GM12878 (cell line): ENCODE results near the gene MRPS27. TPM values are rescaled to one million over a fixed set of nuclear protein-coding genes. Genes with fewer than 3 reads are reported as not detected.

Experiments used
- ATAC-seq: fragments of 200-7000 bp; cut with Tn5 transposase; 3 replicates; pipeline ENCODE4 v1.9.1; 2020; ENCODE audit warnings: mild to moderate bottlenecking, moderate library complexity
- BruUV-seq: library from RNA; stranded (reverse); fragments of 400-500 nt; replicated peaks from 2 replicates; lab custom pipeline; 2021; lab: Mats Ljungman, UMichigan
- CTCF ChIA-PET: fragments of 300-600 bp; sonication (Branson Sonifier 250); formaldehyde crosslinking; extraction: SDS; loops from one replicate; lab custom pipeline; 2021; ENCODE audit warnings: inconsistent platforms; lab: Yijun Ruan, JAX
- POLR2A ChIA-PET: fragments of 350-600 bp; formaldehyde crosslinking; extraction: SDS; loops from one replicate; lab custom pipeline; 2021; ENCODE audit warnings: inconsistent platforms; lab: Charles Lee
- RAD21 ChIA-PET: fragments of 300-600 bp; sonication (Branson Sonifier 250); formaldehyde crosslinking; loops from one replicate; lab custom pipeline; 2023; ENCODE audit warnings: antibody characterized with exemption; ENCODE audit not compliant: unreplicated experiment; lab: Charles Lee
- SMC1A ChIA-PET: fragments of 300-600 bp; sonication (Branson Sonifier 250); formaldehyde crosslinking; loops from one replicate; lab custom pipeline; 2023; ENCODE audit not compliant: unreplicated experiment, uncharacterized antibody; lab: Charles Lee
- DNase-seq: peaks from one replicate; pipeline ENCODE4 v3.0.0-alpha.2; 2011; ENCODE audit warnings: low read depth, low spot score
- FAIRE-seq: peaks from 3 replicates; lab custom pipeline; 2011; peaks lifted over from hg19 to GRCh38; lab: Jason Lieb, UNC
- H2AFZ ChIP-seq: 2 replicates; pipeline ENCODE4 v1.6.0; 2011; ENCODE audit warnings: low read depth, low read length, control low read depth; ENCODE audit not compliant: control insufficient read depth
- H3K27ac ChIP-seq: 2 replicates; pipeline ENCODE4 v1.5.1; 2011; ENCODE audit warnings: control low read depth; ENCODE audit not compliant: control insufficient read depth, insufficient read depth
- H3K27me3 ChIP-seq, 2 experiments: replicated peaks in 1 of 2; 2 replicates each; pipeline versions ENCODE4 v1.6.0 to v1.6.1; 2011; ENCODE audit warnings: low read length in 1 of 2; ENCODE audit not compliant: control insufficient read depth in 2 of 2, insufficient read depth in 2 of 2
- H3K36me3 ChIP-seq, 2 experiments: 2 replicates each; pipeline ENCODE4 v1.5.1; 2011; ENCODE audit warnings: low read length in 1 of 2; ENCODE audit not compliant: control insufficient read depth in 2 of 2, insufficient read depth in 2 of 2
- H3K4me1 ChIP-seq: 2 replicates; pipeline ENCODE4 v1.6.1; 2011; ENCODE audit warnings: mild to moderate bottlenecking, low read length, moderate library complexity, mixed read lengths; ENCODE audit not compliant: control insufficient read depth, insufficient read depth
- H3K4me2 ChIP-seq: 2 replicates; pipeline ENCODE4 v1.6.0; 2011; ENCODE audit warnings: control low read depth; ENCODE audit not compliant: control insufficient read depth, insufficient read depth
- H3K4me3 ChIP-seq: fragments of 200-600 bp; sonication (generic); 2 replicates; pipeline ENCODE4 v1.5.1; 2016
- H3K79me2 ChIP-seq: 2 replicates; pipeline ENCODE4 v1.6.0; 2011; ENCODE audit warnings: low read length; ENCODE audit not compliant: control insufficient read depth, insufficient read depth
- H3K9ac ChIP-seq: 2 replicates; pipeline ENCODE4 v1.8.0; 2011; ENCODE audit warnings: low read length, control low read depth, mixed read lengths; ENCODE audit not compliant: control insufficient read depth, insufficient read depth
- H3K9me3 ChIP-seq: replicated peaks from 3 replicates; pipeline ENCODE4 v1.5.1; 2011; ENCODE audit warnings: mild to moderate bottlenecking, low read length; ENCODE audit not compliant: control insufficient read depth, insufficient read depth
- H4K20me1 ChIP-seq: 2 replicates; pipeline ENCODE4 v1.6.0; 2011; ENCODE audit not compliant: control insufficient read depth, insufficient read depth
- CREB1 ChIP-seq: IDR thresholded peaks from 2 replicates; pipeline ENCODE4 v1.6.1; 2012; ENCODE audit warnings: low read depth, mild to moderate bottlenecking, inconsistent platforms
- CREM ChIP-seq: IDR thresholded peaks from 2 replicates; pipeline ENCODE4 v1.6.1; 2014; ENCODE audit warnings: antibody characterized with exemption, low read depth
- EED ChIP-seq: sonication (generic); IDR thresholded peaks from 2 replicates; pipeline ENCODE4 v1.6.1; 2016; ENCODE audit warnings: antibody characterized with exemption, low read depth
- IRF4 ChIP-seq: IDR thresholded peaks from 2 replicates; pipeline ENCODE4 v1.6.1; 2011; ENCODE audit warnings: low read depth, low read length
- JUNB ChIP-seq: IDR thresholded peaks from 2 replicates; pipeline ENCODE4 v1.6.1; 2016; ENCODE audit warnings: antibody characterized with exemption, mild to moderate bottlenecking
- MEF2A ChIP-seq: IDR thresholded peaks from 2 replicates; pipeline ENCODE4 v1.6.1; 2011; ENCODE audit warnings: low read depth, mild to moderate bottlenecking, low read length, moderate library complexity; ENCODE audit not compliant: insufficient read depth
- NFIC ChIP-seq: IDR thresholded peaks from 2 replicates; pipeline ENCODE4 v1.6.1; 2012; ENCODE audit warnings: low read depth, mild to moderate bottlenecking, inconsistent platforms, low read length, moderate library complexity
- POLR2AphosphoS5 ChIP-seq: IDR thresholded peaks from 2 replicates; pipeline ENCODE4 v1.6.1; 2011; ENCODE audit warnings: mild to moderate bottlenecking, low read length, inconsistent platforms
- RBBP5 ChIP-seq: fragments of 200-600 bp; sonication (generic); conservative IDR thresholded peaks from 2 replicates; pipeline ENCODE4 v1.6.1; 2016
- TCF7 ChIP-seq: IDR thresholded peaks from 2 replicates; pipeline ENCODE4 v1.6.1; 2014; ENCODE audit warnings: antibody characterized with exemption, borderline replicate concordance
- ZBED1 ChIP-seq: IDR thresholded peaks from 2 replicates; pipeline ENCODE4 v1.6.1; 2016; ENCODE audit warnings: borderline replicate concordance
- WGBS: methylation state at CpG from one replicate; pipeline ENCODE4 v1.1.6; 2016; ENCODE audit warnings: low lambda C conversion rate; ENCODE audit not compliant: insufficient replicate concordance, insufficient coverage; ENCODE audit errors: missing lambda C conversion rate; 5-methylcytosine and 5-hydroxymethylcytosine counted together
- in situ Hi-C: fragments of 300-500 bp; cut with MboI; formaldehyde crosslinking; loops from 9 replicates; pipeline ENCODE4 v1.14.3; 2018; ENCODE audit warnings: mixed read lengths
- intact Hi-C: fragments of 100-400 bp; cut with micrococcal nuclease; formaldehyde crosslinking; loops from one replicate; pipeline ENCODE4 v1.14.2; 2022; ENCODE audit not compliant: unreplicated experiment
- polyA plus RNA-seq, 11 experiments: library from polyadenylated mRNA; depleted of rRNA in 4 of 11; unstranded in 6 of 11; stranded (reverse) in 5 of 11; fragments of >200 nt; fragmentation: Nextera tagmentation in 4 of 11; fragmentation: Illumina TruSeq in 1 of 11; extraction: Ambion mirVana in 4 of 11; extraction: Trizol in 1 of 11; gene quantifications; 1 replicate in 1 of 11; 2 replicates in 10 of 11; pipeline versions ENCODE4 v1.2.1 to v1.2.3, GENCODE V29; 2011 to 2016; ENCODE audit warnings: inconsistent platforms in 2 of 11, missing spikeins in 2 of 11, low read depth in 1 of 11
- total RNA-seq, 4 experiments: library from RNA; depleted of rRNA in 3 of 4; stranded (reverse); fragments of >200 nt in 3 of 4; fragmentation: Illumina TruSeq in 1 of 4; extraction: Trizol in 1 of 4; gene quantifications; 2 replicates each; pipeline versions ENCODE4 v1.2.1 to v1.2.3, GENCODE V29; 2013 to 2021

MRPS27 gene
- total and polyA plus RNA-seq, 10 of the 15 experiments (the other 5 are each of a cell fraction or from before 2014, with no cell fraction given): 61.0 to 128 (median 93.0) TPM

GRCh38 chr5:72347801-72348308 lies 27.8 kb upstream of the MRPS27 start:
- SMC1A ChIA-PET: interaction anchor here (1.0 to 1.1 kb wide), 2 partner anchors 50 to 176 kb away, joined by 3 to 4 read pairs; no protein-coding TSS in a partner anchor
- intact Hi-C loops (no loop called here), in situ Hi-C loops (no loop called here)
- RAD21 ChIA-PET: interaction anchor here (1.2 kb wide), 1 partner anchor 9 kb away, joined by 3 read pairs; no protein-coding TSS in a partner anchor
- Histone ChIP-seq H3K27ac (no peak overlapping the region), H3K4me3 (no peak overlapping the region), H3K36me3 (peaks cover 0 to 11% of the 10 kb centered on the region in 2 experiments; a peak in 3 of 4 replicates), H3K27me3 (no peaks in the 10 kb centered on the region), H3K9ac (no peak overlapping the region), H4K20me1 (no peaks in the 10 kb centered on the region), H3K79me2 (no peaks in the 10 kb centered on the region), H3K9me3 (no peaks in the 10 kb centered on the region), H2AFZ (no peak overlapping the region), H3K4me1 (peaks cover 14% of the 10 kb centered on the region), H3K4me2 (no peak overlapping the region)
- 49% methylated on average over 4 of the region's 4 CpGs for WGBS
- ATAC-seq: peak; percentile 69
- DNase-seq: no peak
- no TSS peak for BruUV-seq
- no peak for FAIRE-seq
- CTCF ChIA-PET: interaction anchor here (0.7 to 1.2 kb wide), 2 partner anchors 9 to 283 kb away, joined by 3 to 4 read pairs; no protein-coding TSS in a partner anchor
- POLR2A ChIA-PET: no interaction called here
- 0 out of 2 replicates have a peak, but pooled peaks have one; percentile 17 for TF ChIP-seq NFIC
- TF ChIP-seq ZBED1: peak; percentile 84; the same call in 1 of the 2 replicates
- TF ChIP-seq RBBP5: no peak
- peak; percentile 64 for TF ChIP-seq EED
- peak; percentile 29; the same call in 1 of the 2 replicates for TF ChIP-seq JUNB
- TF ChIP-seq POLR2AphosphoS5: no peak
- TF ChIP-seq IRF4: no peak
- TF ChIP-seq CREM: peak; percentile 38; the same call in 1 of the 2 replicates
- 0 out of 2 replicates have a peak, but pooled peaks have one; percentile 40 for TF ChIP-seq TCF7
- 0 out of 2 replicates have a peak, but pooled peaks have one; percentile 12 for TF ChIP-seq MEF2A
- peak; percentile 75; the same call in 1 of the 2 replicates for TF ChIP-seq CREB1
